Hepatocyte (in vitro differentiated cells): ENCODE results near the gene RPE65. TPM values are rescaled to one million over a fixed set of nuclear protein-coding genes. Genes with fewer than 3 reads are reported as not detected.

ENCODE experiments used
- DNase-seq: peaks from one replicate; pipeline ENCODE4 v3.0.0-alpha.2; 2016; ENCODE audit warnings: low spot score
- H2AFZ ChIP-seq: fragments of 200-600 bp; sonication (generic); 2 replicates; pipeline ENCODE4 v1.6.0; 2016; ENCODE audit warnings: antibody characterized with exemption, mild to moderate bottlenecking
- H3K27ac ChIP-seq: fragments of 200-600 bp; sonication (generic); 2 replicates; pipeline ENCODE4 v1.5.1; 2016; ENCODE audit warnings: mild to moderate bottlenecking
- H3K27me3 ChIP-seq: fragments of 200-600 bp; sonication (generic); 2 replicates; pipeline ENCODE4 v1.6.1; 2016
- H3K36me3 ChIP-seq: fragments of 200-600 bp; sonication (generic); replicated peaks from 2 replicates; pipeline ENCODE4 v1.5.1; 2016; ENCODE audit warnings: low read depth; ENCODE audit not compliant: insufficient read depth
- H3K4me1 ChIP-seq: fragments of 200-600 bp; sonication (generic); 2 replicates; pipeline ENCODE4 v1.5.1; 2016; ENCODE audit warnings: mild to moderate bottlenecking, moderate library complexity; ENCODE audit not compliant: insufficient read depth
- H3K4me2 ChIP-seq: fragments of 200-600 bp; sonication (generic); 2 replicates; pipeline ENCODE4 v1.6.0; 2016
- H3K4me3 ChIP-seq: fragments of 200-600 bp; sonication (generic); 2 replicates; pipeline ENCODE4 v1.5.1; 2016; ENCODE audit warnings: mild to moderate bottlenecking
- H3K79me2 ChIP-seq: fragments of 200-600 bp; sonication (generic); 2 replicates; pipeline ENCODE4 v1.6.0; 2017; ENCODE audit warnings: mild to moderate bottlenecking
- H3K9me2 ChIP-seq: fragments of 200-600 bp; sonication (generic); replicated peaks from 2 replicates; pipeline ENCODE4 v1.6.0; 2017; ENCODE audit warnings: mild to moderate bottlenecking; ENCODE audit not compliant: insufficient read depth
- H3K9me3 ChIP-seq: fragments of 200-600 bp; sonication (generic); 2 replicates; pipeline ENCODE4 v1.5.1; 2016; ENCODE audit warnings: low read depth, mild to moderate bottlenecking
- H4K20me1 ChIP-seq: fragments of 200-600 bp; sonication (generic); 2 replicates; pipeline ENCODE4 v1.6.0; 2016; ENCODE audit warnings: mild to moderate bottlenecking; ENCODE audit not compliant: insufficient read depth, poor library complexity, severe bottlenecking
- EZH2 ChIP-seq: fragments of 200-600 bp; sonication (generic); IDR thresholded peaks from 2 replicates; pipeline ENCODE4 v1.6.1; 2016; ENCODE audit warnings: antibody characterized with exemption, mild to moderate bottlenecking, borderline replicate concordance
- EZH2phosphoT487 ChIP-seq: fragments of 200-600 bp; sonication (generic); IDR thresholded peaks from one replicate; pipeline ENCODE4 v1.6.1; 2018; ENCODE audit warnings: antibody characterized with exemption, mild to moderate bottlenecking, low read depth, moderate library complexity; ENCODE audit not compliant: unreplicated experiment, severe bottlenecking
- WGBS: methylation state at CpG from one replicate; pipeline ENCODE4 v1.1.6; 2016; ENCODE audit warnings: low lambda C conversion rate; ENCODE audit errors: missing lambda C conversion rate; 5-methylcytosine and 5-hydroxymethylcytosine counted together
- polyA plus RNA-seq: library from polyadenylated mRNA; unstranded; fragments of >200 nt; fragmentation: Nextera tagmentation; extraction: Ambion mirVana; gene quantifications from 2 replicates; pipeline ENCODE4 v1.2.1, GENCODE V29; 2016
- total RNA-seq: library from RNA; depleted of rRNA; stranded (reverse); fragments of >200 nt; gene quantifications from 2 replicates; pipeline ENCODE4 v1.2.3, GENCODE V29; 2014
- TF ChIP-seq, protein P1 (sequence below): fragments of 200-600 bp; sonication (generic); IDR thresholded peaks from 2 replicates; pipeline ENCODE4 v1.5.1; 2016; ENCODE audit warnings: antibody characterized with exemption, mild to moderate bottlenecking; ENCODE audit not compliant: poor library complexity

Gene RPE65
- total and polyA plus RNA-seq, 2 experiments from 2014 or later: 0.39 to 0.70 TPM

GRCh38 chr1:68459796-68460195 lies 10.0 kb upstream of the RPE65 start:
- Histone ChIP-seq H4K20me1 (no peaks in the 10 kb centered on the region), H3K27ac (no peak overlapping the region), H3K79me2 (no peaks in the 10 kb centered on the region), H3K4me2 (no peak overlapping the region), H3K9me3 (no peaks in the 10 kb centered on the region), H3K4me1 (no peaks in the 10 kb centered on the region), H2AFZ (no peak overlapping the region), H3K27me3 (no peaks in the 10 kb centered on the region), H3K4me3 (no peak overlapping the region), H3K9me2 (no peaks in the 10 kb centered on the region), H3K36me3 (no peaks in the 10 kb centered on the region)
- TF ChIP-seq, protein P1, sequence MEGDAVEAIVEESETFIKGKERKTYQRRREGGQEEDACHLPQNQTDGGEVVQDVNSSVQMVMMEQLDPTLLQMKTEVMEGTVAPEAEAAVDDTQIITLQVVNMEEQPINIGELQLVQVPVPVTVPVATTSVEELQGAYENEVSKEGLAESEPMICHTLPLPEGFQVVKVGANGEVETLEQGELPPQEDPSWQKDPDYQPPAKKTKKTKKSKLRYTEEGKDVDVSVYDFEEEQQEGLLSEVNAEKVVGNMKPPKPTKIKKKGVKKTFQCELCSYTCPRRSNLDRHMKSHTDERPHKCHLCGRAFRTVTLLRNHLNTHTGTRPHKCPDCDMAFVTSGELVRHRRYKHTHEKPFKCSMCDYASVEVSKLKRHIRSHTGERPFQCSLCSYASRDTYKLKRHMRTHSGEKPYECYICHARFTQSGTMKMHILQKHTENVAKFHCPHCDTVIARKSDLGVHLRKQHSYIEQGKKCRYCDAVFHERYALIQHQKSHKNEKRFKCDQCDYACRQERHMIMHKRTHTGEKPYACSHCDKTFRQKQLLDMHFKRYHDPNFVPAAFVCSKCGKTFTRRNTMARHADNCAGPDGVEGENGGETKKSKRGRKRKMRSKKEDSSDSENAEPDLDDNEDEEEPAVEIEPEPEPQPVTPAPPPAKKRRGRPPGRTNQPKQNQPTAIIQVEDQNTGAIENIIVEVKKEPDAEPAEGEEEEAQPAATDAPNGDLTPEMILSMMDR: no peak
- TF ChIP-seq EZH2phosphoT487 (no peak), EZH2 (no peak)
- WGBS: 95% methylated on average over 1 of the region's 1 CpG
- DNase-seq: no peak

DNA sequence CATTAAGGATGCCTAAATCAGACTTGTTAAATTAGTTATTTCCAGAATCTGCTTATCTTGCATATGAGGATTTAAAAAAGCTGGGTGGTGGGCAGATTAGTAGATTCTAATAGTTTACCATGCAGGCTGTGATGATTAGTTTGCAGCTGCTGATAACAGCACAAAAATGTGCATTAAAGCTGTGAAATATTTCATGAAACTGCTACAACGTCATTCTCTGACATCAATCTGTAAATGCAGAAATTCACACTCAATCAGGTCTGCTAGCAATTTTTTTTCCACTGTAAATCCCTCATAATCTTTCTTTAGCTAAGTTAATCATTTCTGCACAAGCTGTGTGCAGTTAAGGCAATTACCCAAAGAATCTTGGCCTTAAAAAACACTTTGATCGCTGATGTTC lies 9.3 kb upstream of the RPE65 start:
- H3K9me2 ChIP-seq: no peaks in the 10 kb centered on the region
- H4K20me1 ChIP-seq: no peaks in the 10 kb centered on the region
- TF ChIP-seq, protein P1: no peak
- TF ChIP-seq EZH2phosphoT487 (no peak), EZH2 (no peak)
- H3K36me3 ChIP-seq: no peaks in the 10 kb centered on the region
- no peaks in the 10 kb centered on the region for H3K79me2 ChIP-seq
- no peaks in the 10 kb centered on the region for H3K4me1 ChIP-seq
- no peaks in the 10 kb centered on the region for H3K27me3 ChIP-seq
- H3K4me2 ChIP-seq: no peak overlapping the region
- no peak for DNase-seq
- no peak overlapping the region for H3K27ac ChIP-seq
- H2AFZ ChIP-seq: no peak overlapping the region
- H3K9me3 ChIP-seq: no peaks in the 10 kb centered on the region
- no peak overlapping the region for H3K4me3 ChIP-seq
- WGBS: 64% methylated on average over 2 of the region's 2 CpGs

- Histone ChIP-seq H3K9me2 (no peaks in the 10 kb centered on the region), H3K4me1 (no peaks in the 10 kb centered on the region), H3K4me3 (no peak overlapping the region), H3K9me3 (no peaks in the 10 kb centered on the region), H3K36me3 (no peaks in the 10 kb centered on the region), H2AFZ (no peak overlapping the region), H3K4me2 (no peak overlapping the region), H3K27me3 (no peaks in the 10 kb centered on the region), H4K20me1 (no peaks in the 10 kb centered on the region), H3K27ac (no peak overlapping the region), H3K79me2 (no peaks in the 10 kb centered on the region)
- WGBS: 96% methylated on average over 1 of the region's 1 CpG
- DNase-seq: no peak
- TF ChIP-seq, protein P1: no peak
- no peak for TF ChIP-seq EZH2phosphoT487
- no peak for TF ChIP-seq EZH2
These were observed 6.4 kb upstream of the RPE65 start for GRCh38 chr1:68456202-68456601.

DNA sequence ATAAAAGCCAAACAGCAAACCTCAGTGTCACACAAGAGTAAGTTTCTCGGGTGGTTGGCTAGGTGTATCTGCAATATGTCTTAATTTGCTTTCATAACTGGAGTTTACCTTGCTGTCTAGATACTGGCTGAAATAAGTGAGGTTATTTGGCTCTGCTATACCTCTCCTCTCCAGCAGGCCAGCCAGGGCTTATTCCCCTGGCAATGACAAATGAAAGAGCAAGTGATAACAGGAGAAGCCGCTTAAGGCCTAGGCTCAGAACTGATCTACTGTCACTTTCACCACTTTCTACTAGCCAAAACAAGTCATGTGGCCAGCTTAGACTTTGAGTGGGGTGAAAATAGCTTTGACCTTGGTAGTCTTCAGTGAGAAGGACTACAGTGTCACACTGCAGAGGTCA lies 4.8 kb upstream of the RPE65 start:
- no peak for DNase-seq
- Histone ChIP-seq H3K4me1 (no peaks in the 10 kb centered on the region), H2AFZ (no peak overlapping the region), H3K79me2 (no peaks in the 10 kb centered on the region), H3K4me3 (no peak overlapping the region), H3K4me2 (no peak overlapping the region), H3K9me3 (no peaks in the 10 kb centered on the region), H3K27ac (no peak overlapping the region), H3K27me3 (no peaks in the 10 kb centered on the region), H3K9me2 (no peaks in the 10 kb centered on the region), H3K36me3 (no peaks in the 10 kb centered on the region), H4K20me1 (no peaks in the 10 kb centered on the region)
- WGBS: 68% methylated on average over 2 of the region's 2 CpGs
- no peak for TF ChIP-seq EZH2phosphoT487
- no peak for TF ChIP-seq EZH2
- TF ChIP-seq, protein P1: no peak
